ENCODE data around the gene ERC2.

Gene ERC2

GRCh38 chr3:56321383-56321782, 146.9 kb downstream of the ERC2 start:
- no peaks in the 10 kb centered on the region for H4K20me1 ChIP-seq (ENCODE audit: low read depth, low read length)
- H3K4me2 ChIP-seq (ENCODE audit: low read depth, low read length, poor library complexity, severe bottlenecking): no peak overlapping the region
- no peak overlapping the region for H2AFZ ChIP-seq (ENCODE audit: low read depth, low read length, severe bottlenecking)
- no peak overlapping the region for H3K27ac ChIP-seq (ENCODE audit: low read depth, low read length)
- no peaks in the 10 kb centered on the region for H3F3A ChIP-seq (ENCODE audit: insufficient read depth)
- H3K9ac ChIP-seq (ENCODE audit: low read length): no peak overlapping the region
- no peaks in the 10 kb centered on the region for H3K36me3 ChIP-seq (ENCODE audit: low read length)
- no peaks in the 10 kb centered on the region for H3K27me3 ChIP-seq (ENCODE audit: low read length)
- no peaks in the 10 kb centered on the region for H3K79me2 ChIP-seq (ENCODE audit: insufficient read depth, low read length)
- H3K9me3 ChIP-seq (ENCODE audit: insufficient read depth, low read length): no peaks in the 10 kb centered on the region
- no peaks in the 10 kb centered on the region for H3K9me2 ChIP-seq (replicated peaks; ENCODE audit: insufficient read depth, low read length)
- no peak for TF ChIP-seq EZH2phosphoT487 (conservative IDR thresholded peaks at IDR 0.05; ENCODE audit: low read length)
- no peak for TF ChIP-seq CTCF (IDR thresholded peaks at IDR 0.05; ENCODE audit: insufficient read depth, low read length, poor library complexity, severe bottlenecking)
- H3K4me3 ChIP-seq (ENCODE audit: insufficient read depth, low read length, poor library complexity, severe bottlenecking): no peak overlapping the region

GRCh38 chr3:56320883-56321282, 147.4 kb downstream of the ERC2 start:
- Histone ChIP-seq H3F3A (ENCODE audit: insufficient read depth) (no peaks in the 10 kb centered on the region), H3K27me3 (ENCODE audit: low read length) (no peaks in the 10 kb centered on the region), H3K4me3 (ENCODE audit: insufficient read depth, low read length, poor library complexity, severe bottlenecking) (no peak overlapping the region), H3K79me2 (ENCODE audit: insufficient read depth, low read length) (no peaks in the 10 kb centered on the region), H3K36me3 (ENCODE audit: low read length) (no peaks in the 10 kb centered on the region), H2AFZ (ENCODE audit: low read depth, low read length, severe bottlenecking) (no peak overlapping the region), H4K20me1 (ENCODE audit: low read depth, low read length) (no peaks in the 10 kb centered on the region), H3K27ac (ENCODE audit: low read depth, low read length) (no peak overlapping the region), H3K4me2 (ENCODE audit: low read depth, low read length, poor library complexity, severe bottlenecking) (no peak overlapping the region), H3K9me2 (replicated peaks; ENCODE audit: insufficient read depth, low read length) (no peaks in the 10 kb centered on the region), H3K9ac (ENCODE audit: low read length) (no peak overlapping the region), H3K9me3 (ENCODE audit: insufficient read depth, low read length) (no peaks in the 10 kb centered on the region)
- TF ChIP-seq EZH2phosphoT487 (conservative IDR thresholded peaks at IDR 0.05; ENCODE audit: low read length): no peak
- no peak for TF ChIP-seq CTCF (IDR thresholded peaks at IDR 0.05; ENCODE audit: insufficient read depth, low read length, poor library complexity, severe bottlenecking)

GRCh38 chr3:56318891-56319290, 149.4 kb downstream of the ERC2 start:
- H3K4me2 ChIP-seq (ENCODE audit: low read depth, low read length, poor library complexity, severe bottlenecking): no peak overlapping the region
- no peaks in the 10 kb centered on the region for H3K27me3 ChIP-seq (ENCODE audit: low read length)
- TF ChIP-seq EZH2phosphoT487 (conservative IDR thresholded peaks at IDR 0.05; ENCODE audit: low read length) (no peak), CTCF (IDR thresholded peaks at IDR 0.05; ENCODE audit: insufficient read depth, low read length, poor library complexity, severe bottlenecking) (no peak)
- H3K9me2 ChIP-seq (replicated peaks; ENCODE audit: insufficient read depth, low read length): no peaks in the 10 kb centered on the region
- H3K9ac ChIP-seq (ENCODE audit: low read length): no peak overlapping the region
- H3K4me3 ChIP-seq (ENCODE audit: insufficient read depth, low read length, poor library complexity, severe bottlenecking): no peak overlapping the region
- no peak overlapping the region for H2AFZ ChIP-seq (ENCODE audit: low read depth, low read length, severe bottlenecking)
- no peaks in the 10 kb centered on the region for H4K20me1 ChIP-seq (ENCODE audit: low read depth, low read length)
- no peaks in the 10 kb centered on the region for H3K9me3 ChIP-seq (ENCODE audit: insufficient read depth, low read length)
- no peaks in the 10 kb centered on the region for H3F3A ChIP-seq (ENCODE audit: insufficient read depth)
- no peak overlapping the region for H3K27ac ChIP-seq (ENCODE audit: low read depth, low read length)
- no peaks in the 10 kb centered on the region for H3K36me3 ChIP-seq (ENCODE audit: low read length)
- H3K79me2 ChIP-seq (ENCODE audit: insufficient read depth, low read length): no peaks in the 10 kb centered on the region

All from SU-DHL-6 (cell line).